HEK293 (cell line): ENCODE data around the gene DDX23.
A peak's percentile ranks its signal among the peaks of the same experiment; 100 is the strongest.

Experiments used
- CTCF ChIA-PET: fragments of 350-600 bp; formaldehyde crosslinking; extraction: SDS; loops from one replicate; lab custom pipeline; 2021; ENCODE audit warnings: antibody characterized with exemption; lab: Yijun Ruan, JAX
- POLR2A ChIA-PET: fragments of 300-600 bp; formaldehyde crosslinking; extraction: SDS; loops from one replicate; lab custom pipeline; 2020; ENCODE audit warnings: antibody characterized with exemption, inconsistent platforms; lab: Yijun Ruan, JAX
- H3K27ac ChIP-seq: fragments of 200-500 bp; sonication (Bioruptor generic); 2 replicates; pipeline ENCODE4 v1.5.1; 2014; ENCODE audit warnings: low read depth, low read length, control low read depth, inconsistent platforms; ENCODE audit errors: extremely low read depth
- H3K36me3 ChIP-seq, 2 experiments: fragments of 200-500 bp in 1 of 2; sonication (Bioruptor generic) in 1 of 2; 1 replicate in 1 of 2; 2 replicates in 1 of 2; pipeline ENCODE4 v1.5.1; 2014 to 2017; ENCODE audit warnings: inconsistent platforms in 2 of 2, low read length in 2 of 2; ENCODE audit not compliant: control insufficient read depth in 2 of 2, insufficient read depth in 1 of 2
- H3K4me1 ChIP-seq: fragments of 200-500 bp; sonication (Bioruptor generic); 2 replicates; pipeline ENCODE4 v1.5.1; 2014; ENCODE audit warnings: mild to moderate bottlenecking, low read length, inconsistent platforms; ENCODE audit not compliant: control insufficient read depth, insufficient read depth
- H3K4me3 ChIP-seq: 2 replicates; pipeline ENCODE4 v1.5.1; 2011; ENCODE audit warnings: low read depth, mild to moderate bottlenecking, control low read depth, low read length, moderate library complexity
- H3K9me3 ChIP-seq: fragments of 200-500 bp; sonication (Bioruptor generic); 2 replicates; pipeline ENCODE4 v1.5.1; 2014; ENCODE audit warnings: low read depth, low read length, inconsistent platforms; ENCODE audit not compliant: control insufficient read depth, insufficient read depth
- GLIS1 ChIP-seq: fragments of 450-650 bp; formaldehyde crosslinking; IDR thresholded peaks from 2 replicates; pipeline ENCODE4 v1.5.1; 2016; ENCODE audit warnings: missing biosample characterization, missing genetic modification characterization
- HIC1 ChIP-seq: fragments of 450-650 bp; formaldehyde crosslinking; IDR thresholded peaks from 2 replicates; pipeline ENCODE4 v1.5.1; 2016; ENCODE audit warnings: missing biosample characterization, missing genetic modification characterization
- KLF1 ChIP-seq: fragments of 450-650 bp; formaldehyde crosslinking; IDR thresholded peaks from 2 replicates; pipeline ENCODE4 v1.5.1; 2016; ENCODE audit warnings: missing biosample characterization, missing genetic modification characterization
- REST ChIP-seq: fragments of 450-650 bp; formaldehyde crosslinking; IDR thresholded peaks from 2 replicates; pipeline ENCODE4 v1.5.1; 2016; ENCODE audit warnings: missing biosample characterization, missing genetic modification characterization
- ZNF324 ChIP-seq: fragments of 450-650 bp; formaldehyde crosslinking; IDR thresholded peaks from 2 replicates; pipeline ENCODE4 v1.5.1; 2016; ENCODE audit warnings: missing biosample characterization, missing genetic modification characterization
- ZNF404 ChIP-seq: fragments of 450-650 bp; formaldehyde crosslinking; IDR thresholded peaks from 2 replicates; pipeline ENCODE4 v1.5.1; 2017; ENCODE audit warnings: missing biosample characterization, missing genetic modification characterization
- ZNF529 ChIP-seq: fragments of 450-650 bp; formaldehyde crosslinking; IDR thresholded peaks from 2 replicates; pipeline ENCODE4 v1.5.1; 2017; ENCODE audit warnings: missing genetic modification characterization, missing biosample characterization; ENCODE audit not compliant: insufficient replicate concordance
- ZNF600 ChIP-seq: fragments of 450-650 bp; formaldehyde crosslinking; IDR thresholded peaks from 2 replicates; pipeline ENCODE4 v1.5.1; 2016; ENCODE audit warnings: missing biosample characterization, missing genetic modification characterization
- ZNF660 ChIP-seq: fragments of 450-650 bp; IDR thresholded peaks from 2 replicates; pipeline ENCODE4 v1.5.1; 2018; ENCODE audit warnings: missing biosample characterization, mild to moderate bottlenecking, missing genetic modification characterization
- ZNF707 ChIP-seq: fragments of 450-650 bp; formaldehyde crosslinking; IDR thresholded peaks from 2 replicates; pipeline ENCODE4 v1.5.1; 2016; ENCODE audit warnings: missing biosample characterization, missing genetic modification characterization

DDX23 gene

GRCh38 chr12:48828841-48829575 lies 23.0 kb downstream of the DDX23 start:
- peaks cover 14 to 97% of the 10 kb centered on the region in 2 experiments; a peak in 2 of 3 replicates for H3K36me3 ChIP-seq
- TF ChIP-seq ZNF324 (tag by site-specific recombination) (no peak), ZNF600 (tag by site-specific recombination) (peak; percentile 51; the same call in 1 of the 2 replicates), REST (tag by site-specific recombination) (peak; percentile 64; the same call in 1 of the 2 replicates), ZNF529 (no peak)
- TF ChIP-seq, all 188 proteins: peak for 2
- CTCF ChIA-PET: interaction anchor here (0.7 to 2.1 kb wide), 2 partner anchors 62 to 215 kb away, joined by 3 to 6 read pairs; no protein-coding TSS in a partner anchor
- H3K4me1 ChIP-seq: no peaks in the 10 kb centered on the region
- no peaks in the 10 kb centered on the region for H3K9me3 ChIP-seq
- H3K4me3 ChIP-seq: no peak overlapping the region
- POLR2A ChIA-PET: interaction anchor here (0.6 to 1.2 kb wide), 3 partner anchors 9 to 82 kb away, joined by 3 read pairs; no protein-coding TSS in a partner anchor
- no peak overlapping the region; the same call in 1 of the 2 replicates for H3K27ac ChIP-seq

GRCh38 chr12:48828293-48828692 lies 23.7 kb downstream of the DDX23 start:
- no peaks in the 10 kb centered on the region for H3K4me1 ChIP-seq
- no peaks in the 10 kb centered on the region for H3K9me3 ChIP-seq
- peaks cover 10 to 97% of the 10 kb centered on the region in 2 experiments; a peak in 2 of 3 replicates for H3K36me3 ChIP-seq
- no peak overlapping the region for H3K4me3 ChIP-seq
- no peak overlapping the region for H3K27ac ChIP-seq
- peak; percentile 66 for TF ChIP-seq KLF1 (tag by site-specific recombination)
- no peak for TF ChIP-seq ZNF660 (tag by site-specific recombination)
- TF ChIP-seq GLIS1: peak; percentile 25; the same call in 1 of the 2 replicates
- TF ChIP-seq ZNF707 (tag by site-specific recombination): no peak
- POLR2A ChIA-PET: interaction anchor here (0.6 to 1.0 kb wide), 3 partner anchors 10 to 122 kb away, joined by 3 to 4 read pairs (median 3); partner anchors contain the start of gene DDX23
- CTCF ChIA-PET: interaction anchor here (0.7 to 6.0 kb wide), 2 partner anchors 14 to 146 kb away, joined by 3 to 42 read pairs; no protein-coding TSS in a partner anchor

- no peak overlapping the region for H3K27ac ChIP-seq
- H3K9me3 ChIP-seq: no peaks in the 10 kb centered on the region
- H3K36me3 ChIP-seq: peaks cover 5 to 96% of the 10 kb centered on the region in 2 experiments; a peak in 2 of 3 replicates
- no peaks in the 10 kb centered on the region for H3K4me1 ChIP-seq
- TF ChIP-seq ZNF404 (tag by site-specific recombination) (no peak), HIC1 (tag by site-specific recombination) (peak; percentile 77; the same call in 1 of the 2 replicates)
- ChIA-PET CTCF (interaction anchor here (0.7 to 6.0 kb wide), 3 partner anchors 13 to 145 kb away, joined by 3 to 42 read pairs (median 3); no protein-coding TSS in a partner anchor), POLR2A (interaction anchor here (0.6 to 2.8 kb wide), 7 partner anchors 9 to 122 kb away, joined by 3 to 11 read pairs (median 4); partner anchors contain the start of gene DDX23)
- no peak overlapping the region for H3K4me3 ChIP-seq
Observed at GRCh38 chr12:48827513-48828096, 24.4 kb downstream of the DDX23 start.
